ENCODE results near the gene LARGE1. TPM values are rescaled to one million over a fixed set of nuclear protein-coding genes. Genes with fewer than 3 reads are reported as not detected.

The LARGE1 gene
- total and polyA plus RNA-seq, 11 donors = 31.2 to 211 (median 129) TPM

DNA sequence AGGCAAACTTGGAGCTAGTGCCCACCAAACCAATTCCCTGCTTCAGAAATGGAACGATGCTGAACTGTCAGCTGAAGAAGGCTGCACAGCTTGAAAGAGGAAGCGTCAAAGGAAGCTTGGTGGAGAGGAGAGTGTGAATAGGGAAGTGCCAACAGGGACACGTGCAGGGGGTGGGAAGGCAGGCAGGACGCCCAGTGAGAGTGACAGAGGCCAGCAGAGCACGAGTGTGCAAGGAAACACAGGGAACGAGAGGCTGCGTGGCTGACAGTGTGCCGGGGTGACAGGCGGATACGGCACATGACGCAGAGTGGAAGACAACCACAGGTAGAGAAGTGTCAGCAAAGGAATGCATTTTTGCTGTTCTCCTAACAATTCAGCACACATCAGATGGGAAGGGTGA lies 196.4 kb downstream of the LARGE1 start:
- DNase-seq (peak in 1 of 5 donors; percentile 58), ATAC-seq (peak in 2 of 4 donors; percentile 33 to 52)
- Histone ChIP-seq H3K36me3 (no peaks in the 10 kb centered on the region), H3K4me3 (no peak overlapping the region), H3K9me3 (peaks cover 0 to 2% (median 0%) of the 10 kb centered on the region in 12 donors), H3K27ac (peak overlapping the region in 3 of 12 donors; percentile 8 to 77 (median 44)), H3K27me3 (no peaks in the 10 kb centered on the region), H3K4me1 (peaks cover 0 to 60% (median 26%) of the 10 kb centered on the region in 12 donors)
- TF ChIP-seq CTCF (IDR thresholded peaks at IDR 0.05) (no peak), POLR2A (IDR thresholded peaks at IDR 0.05) (no peak)
- intact Hi-C loops (cut with DNase I) = no loop called here
- WGBS, 4 donors = 51 to 70% (median 62%) methylated on average over 11 of the region's 11 CpGs

DNA sequence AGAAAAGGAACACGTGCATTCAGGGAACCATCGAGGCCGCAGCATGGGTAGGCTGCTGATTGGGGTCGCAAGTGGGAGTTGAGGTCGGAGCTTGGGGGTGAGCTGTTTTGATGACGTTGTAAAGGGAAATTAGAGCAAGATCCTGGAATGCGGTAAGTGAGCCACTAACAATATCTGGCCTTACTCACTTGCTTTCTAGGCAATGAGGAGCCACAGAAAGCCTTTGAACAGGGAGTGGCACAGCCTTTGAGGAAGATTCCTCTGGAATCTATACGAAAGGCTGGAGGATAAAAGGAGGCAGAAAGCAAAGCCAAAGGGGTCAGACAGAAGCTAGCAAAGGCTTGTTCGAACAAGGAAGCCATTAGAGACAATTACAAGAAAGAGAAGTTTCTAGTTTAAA lies 197.5 kb downstream of the LARGE1 start:
- H3K36me3 ChIP-seq = no peaks in the 10 kb centered on the region
- no peak overlapping the region for H3K27ac ChIP-seq
- no peaks in the 10 kb centered on the region for H3K27me3 ChIP-seq
- TF ChIP-seq POLR2A (IDR thresholded peaks at IDR 0.05) = no peak
- no peak for TF ChIP-seq CTCF (IDR thresholded peaks at IDR 0.05)
- no peak for ATAC-seq
- no peak overlapping the region for H3K4me3 ChIP-seq
- DNase-seq = no peak
- H3K9me3 ChIP-seq = peaks cover 0 to 2% (median 0%) of the 10 kb centered on the region in 12 donors
- WGBS, 4 donors = 87 to 90% (median 88%) methylated on average over 9 of the region's 9 CpGs
- intact Hi-C loops (cut with DNase I) = no loop called here
- peaks cover 0 to 58% (median 25%) of the 10 kb centered on the region in 12 donors for H3K4me1 ChIP-seq

DNA sequence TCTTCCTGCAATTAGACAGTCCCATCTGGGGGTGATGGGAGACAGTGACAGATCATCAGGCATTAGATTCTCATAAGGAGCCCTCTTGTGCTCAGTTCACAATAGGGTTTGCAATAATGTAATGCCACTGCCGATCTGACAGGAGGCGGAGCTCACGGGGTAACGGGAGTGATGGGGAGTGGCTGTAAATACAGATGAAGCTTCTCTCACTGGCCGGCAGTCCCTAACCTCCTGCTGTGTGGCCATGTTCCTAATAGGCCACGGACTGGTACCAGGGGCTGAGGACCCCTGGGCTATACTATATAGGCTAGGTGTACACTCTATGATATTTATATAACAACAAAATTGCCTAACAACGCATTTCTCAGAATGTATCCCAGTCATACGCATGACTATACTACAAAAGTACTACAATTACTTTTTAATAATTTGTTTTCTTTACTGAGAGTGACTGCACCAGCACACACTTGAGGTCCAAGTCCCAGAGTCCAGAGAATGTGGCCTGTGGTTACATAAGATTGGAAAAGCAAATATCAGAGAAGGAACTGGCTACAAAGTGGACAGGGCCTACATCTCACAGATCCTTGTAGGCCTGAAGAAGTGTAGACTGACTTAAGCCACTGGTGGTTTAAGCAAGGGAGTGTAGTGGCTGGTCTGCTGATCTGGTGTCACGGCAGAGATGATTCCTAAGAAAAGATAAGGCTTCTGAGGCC lies 200.0 kb downstream of the LARGE1 start:
- H3K36me3 ChIP-seq = no peaks in the 10 kb centered on the region
- H3K4me3 ChIP-seq = no peak overlapping the region
- peaks cover 0 to 42% (median 13%) of the 10 kb centered on the region in 12 donors for H3K4me1 ChIP-seq
- intact Hi-C loops (cut with DNase I) = no loop called here
- 83 to 88% (median 86%) methylated on average over 9 of the region's 9 CpGs for WGBS, 4 donors
- ATAC-seq = no peak
- H3K27me3 ChIP-seq = no peaks in the 10 kb centered on the region
- no peak overlapping the region for H3K27ac ChIP-seq
- peaks cover 0 to 2% (median 0%) of the 10 kb centered on the region in 12 donors for H3K9me3 ChIP-seq
- TF ChIP-seq POLR2A (IDR thresholded peaks at IDR 0.05) = no peak
- DNase-seq = no peak

DNA sequence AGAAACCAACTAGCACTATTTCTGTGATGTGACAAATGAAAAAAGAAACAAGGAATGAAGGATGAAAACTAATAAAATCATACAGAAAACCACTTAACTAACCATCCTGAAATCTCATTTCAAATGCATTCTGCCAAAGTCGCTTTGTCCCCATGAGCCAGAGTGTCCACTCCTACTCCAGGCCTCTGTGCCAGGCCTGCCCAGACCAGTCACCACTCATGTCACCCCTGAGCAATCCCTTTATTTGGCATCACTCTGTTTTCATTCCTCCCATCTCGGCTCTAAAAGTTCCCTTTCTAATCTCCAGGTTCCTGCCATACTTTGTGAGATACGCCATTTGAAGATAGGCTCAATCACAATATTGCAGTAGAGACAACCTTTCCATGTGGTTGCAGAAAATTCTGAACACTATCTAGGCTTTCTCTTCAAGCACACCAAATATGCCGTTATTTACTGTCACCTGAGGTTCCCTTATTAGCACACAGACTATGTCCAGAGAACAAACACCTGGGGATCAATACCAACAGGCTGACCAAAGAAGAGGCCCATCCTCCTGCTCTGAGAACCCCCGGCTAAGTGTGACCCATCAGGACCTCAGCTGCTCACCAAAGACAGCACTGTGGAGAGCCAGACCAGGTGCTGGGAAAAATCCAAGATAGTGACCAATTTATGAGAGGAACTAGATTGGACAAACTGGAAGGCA lies 202.4 kb downstream of the LARGE1 start:
- Histone ChIP-seq H3K27me3 (no peaks in the 10 kb centered on the region), H3K36me3 (no peaks in the 10 kb centered on the region), H3K4me3 (no peak overlapping the region), H3K27ac (peak overlapping the region in 9 of 12 donors; percentile 14 to 63 (median 49)), H3K9me3 (peaks cover 0 to 19% (median 6%) of the 10 kb centered on the region in 12 donors), H3K4me1 (peaks cover 0 to 18% (median 3%) of the 10 kb centered on the region in 12 donors)
- WGBS, 4 donors = 63 to 69% (median 67%) methylated on average over 5 of the region's 5 CpGs
- intact Hi-C loops (cut with DNase I) = no loop called here
- TF ChIP-seq CTCF (IDR thresholded peaks at IDR 0.05) (no peak), POLR2A (IDR thresholded peaks at IDR 0.05) (no peak)
- DNase-seq = peak in 3 of 5 donors; percentile 35 to 59 (median 41)
- ATAC-seq = peak; percentile 88 to 92 (median 90)
